ENCODE results near the gene CHORDC1. TPM values are rescaled to one million over a fixed set of nuclear protein-coding genes. Genes with fewer than 3 reads are reported as not detected.

Gene CHORDC1
- total RNA-seq (2013; cell fraction: nucleolus; rRNA removed): 120 and 131 TPM in 2 replicates
- 36.7 and 43.1 TPM in 2 replicates for total RNA-seq (2014; rRNA removed)
- total RNA-seq (2014; rRNA removed; fragmentation: Illumina TruSeq; extraction: Trizol): 58.5 and 59.4 TPM in 2 replicates
- 44.1 and 46.4 TPM in 2 replicates for total RNA-seq (2021)
- 12.1 TPM for polyA plus RNA-seq (2011; ENCODE audit: low read depth)
- polyA plus RNA-seq (2011; rRNA removed): 53.0 and 63.1 TPM in 2 replicates
- polyA plus RNA-seq (2011; cell fraction: cytosol; rRNA removed): 24.9 and 41.1 TPM in 2 replicates
- 29.5 and 50.2 TPM in 2 replicates for polyA plus RNA-seq (2011; cell fraction: nucleus; rRNA removed)
- 19.1 and 23.7 TPM in 2 replicates for polyA plus RNA-seq (2012)
- 59.8 TPM in 2 replicates for polyA plus RNA-seq (2014; fragmentation: Illumina TruSeq; extraction: Trizol)
- 10 to 100 TPM; 53.1 to 55.4 TPM for polyA plus RNA-seq (2014; fragmentation: Nextera tagmentation; extraction: Ambion mirVana)
- 24.9 and 32.6 TPM in 2 replicates for polyA plus RNA-seq (2014; rRNA removed)
- 100 to 1,000 TPM in 1 of 2 experiments, 10 to 100 TPM in 1; 95.0 to 108 TPM for polyA plus RNA-seq (2016; fragmentation: Nextera tagmentation; extraction: Ambion mirVana)
- 37.2 and 53.5 TPM in 2 replicates for polyA minus RNA-seq (2011; rRNA and poly(A)+ RNA removed)
- polyA minus RNA-seq (2011; cell fraction: cytosol; rRNA and poly(A)+ RNA removed): 19.5 and 25.8 TPM in 2 replicates
- polyA minus RNA-seq (2011; cell fraction: nucleus; rRNA and poly(A)+ RNA removed): 72.3 and 136 TPM in 2 replicates
- percentile 94 among the genes with signal in this experiment for Bru-seq, nascent RNA
- percentile 96 among the genes with signal in this experiment for BruChase-seq, experiment 1, labeled RNA remaining after a 6-hour chase
- percentile 97 among the genes with signal in this experiment for BruChase-seq, experiment 2, labeled RNA remaining after a 2-hour chase
- long read RNA-seq, experiment 1, transcript CHORDC1-201 (11 exons, 2,654 nt): major isoform, 99 of 125 reads
- long read RNA-seq, experiment 1, partial matches to known transcripts: 12 of 125 reads
- long read RNA-seq, experiment 1, other reads (novel, unspliced or antisense): 14 of 125 reads
- long read RNA-seq, experiment 2, full-length matches to known transcripts: 677 of 745 reads
- long read RNA-seq, experiment 2, partial matches to known transcripts: 31 of 745 reads
- long read RNA-seq, experiment 2, other reads (novel, unspliced or antisense): 37 of 745 reads

DNA sequence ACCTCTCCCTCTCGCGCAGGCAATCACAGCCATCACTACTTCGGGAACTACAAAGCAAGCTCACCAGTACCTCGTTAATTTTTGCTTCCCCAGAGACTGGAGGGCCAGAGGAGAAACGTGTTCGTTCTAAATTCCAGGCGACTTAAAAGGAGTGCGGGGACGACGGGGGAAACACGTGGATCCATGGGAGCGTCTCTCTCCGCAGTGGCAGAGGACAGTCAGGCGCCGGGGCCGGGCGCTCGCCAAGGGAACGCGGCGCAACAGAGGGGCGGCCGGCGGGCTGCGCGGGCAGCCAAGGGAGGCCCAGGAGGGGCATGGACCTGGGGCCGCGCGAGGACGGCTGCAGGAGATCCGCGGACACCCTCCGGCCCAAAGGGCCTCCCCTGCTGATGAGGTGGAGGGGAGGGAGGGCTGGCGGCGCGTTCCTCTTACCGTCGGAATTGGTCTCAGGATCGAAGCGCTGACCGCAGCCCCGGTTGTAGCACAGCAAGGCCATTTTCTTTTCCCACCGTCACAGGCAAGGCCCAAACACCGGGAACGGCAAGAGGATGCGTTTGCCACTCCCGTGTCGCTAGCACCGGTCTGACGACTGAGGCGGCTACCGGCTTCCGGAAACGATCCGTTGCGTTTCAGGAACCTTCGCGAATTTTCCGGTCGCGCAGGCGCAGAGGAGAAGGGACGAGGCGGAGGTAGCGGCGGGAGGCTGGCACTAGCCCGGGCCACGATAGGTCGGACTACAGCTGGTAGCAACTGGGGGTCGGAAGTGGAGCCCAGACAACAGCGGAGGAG is at the start of gene CHORDC1:
TSS of gene CHORDC1 (minus strand) at position 591 of the 789 bp plus-strand sequence. CDS start at position 496, 95 bp downstream.
- H3K4me3 ChIP-seq: peak within 1 kb of the TSS; percentile 87
- H3K9me3 ChIP-seq (replicated peaks; ENCODE audit: control insufficient read depth, insufficient read depth, low read length): no peaks in the 10 kb centered on the region; the same call in 2 of the 3 replicates
- H2AFZ ChIP-seq (ENCODE audit: control insufficient read depth, low read depth, low read length): peak within 1 kb of the TSS; percentile 99
- 2% methylated on average over 68 of the region's 71 CpGs for WGBS (ENCODE audit: insufficient coverage, insufficient replicate concordance, low lambda C conversion rate, missing lambda C conversion rate)
- in situ Hi-C loops (cut with MboI) (no loop called here), intact Hi-C loops (cut with micrococcal nuclease; ENCODE audit: unreplicated experiment) (loop anchor here (2.0 kb wide), 1 partner anchor 16 kb away; no protein-coding TSS in a partner anchor)
- peaks cover 58% of the 10 kb centered on the region for H3K79me2 ChIP-seq (ENCODE audit: control insufficient read depth, insufficient read depth, low read length)
- CTCF ChIA-PET: interaction anchor here (1.2 to 7.7 kb wide), 3 partner anchors 14 to 27 kb away, joined by 4 to 67 read pairs (median 6); no protein-coding TSS in a partner anchor
- POLR2A ChIA-PET: interaction anchor here (0.9 to 1.6 kb wide), 2 partner anchors 14 to 27 kb away, joined by 3 to 5 read pairs; no protein-coding TSS in a partner anchor
- TSS peak; percentile 71 for BruUV-seq (replicated peaks)
- SMC1A ChIA-PET (ENCODE audit: uncharacterized antibody, unreplicated experiment): interaction anchor here (2.0 to 2.3 kb wide), 2 partner anchors 8 to 14 kb away, joined by 6 read pairs; no protein-coding TSS in a partner anchor
- 0 out of 2 replicates have a peak, but pooled peaks cover 4% of the 10 kb centered on the region for H3K4me1 ChIP-seq (ENCODE audit: control insufficient read depth, insufficient read depth, low read length)
- FAIRE-seq (peak; percentile 49), DNase-seq (ENCODE audit: low read depth, low spot score) (peak; percentile 71), ATAC-seq (peak; percentile 93)
- H4K20me1 ChIP-seq (ENCODE audit: control insufficient read depth, insufficient read depth): peaks cover 4% of the 10 kb centered on the region; the same call in 1 of the 2 replicates
- RAD21 ChIA-PET (ENCODE audit: unreplicated experiment): no interaction called here
- peak within 1 kb of the TSS; percentile 82 for H3K4me2 ChIP-seq (ENCODE audit: control insufficient read depth, insufficient read depth)
- no peaks in the 10 kb centered on the region for H3K27me3 ChIP-seq (replicated peaks in 1 of 2; ENCODE audit: control insufficient read depth in 2 of 2, insufficient read depth in 2 of 2, low read length in 1 of 2)
- H3K27ac ChIP-seq (ENCODE audit: control insufficient read depth, insufficient read depth): peak within 1 kb of the TSS; percentile 68
- peak within 1 kb of the TSS; percentile 87 for H3K9ac ChIP-seq (ENCODE audit: control insufficient read depth, insufficient read depth, low read length)
- no peaks in the 10 kb centered on the region for H3K36me3 ChIP-seq (ENCODE audit: control insufficient read depth in 2 of 2, insufficient read depth in 2 of 2, low read length in 1 of 2)
- TF ChIP-seq HDAC2 (IDR thresholded peaks at IDR 0.05) (no peak), ZBTB4 (CRISPR knock-in tag; IDR thresholded peaks at IDR 0.05) (no peak), GABPA (IDR thresholded peaks at IDR 0.05; ENCODE audit: low read depth) (peak; percentile 80), JUND (IDR thresholded peaks at IDR 0.05; ENCODE audit: low read depth, low read length) (no peak), RAD21 (IDR thresholded peaks at IDR 0.05; ENCODE audit: insufficient read depth, low read depth, low read length) (no peak), IKZF2 (IDR thresholded peaks at IDR 0.05) (no peak), YBX1 (IDR thresholded peaks at IDR 0.05) (no peak)
- TF ChIP-seq, protein P1, sequence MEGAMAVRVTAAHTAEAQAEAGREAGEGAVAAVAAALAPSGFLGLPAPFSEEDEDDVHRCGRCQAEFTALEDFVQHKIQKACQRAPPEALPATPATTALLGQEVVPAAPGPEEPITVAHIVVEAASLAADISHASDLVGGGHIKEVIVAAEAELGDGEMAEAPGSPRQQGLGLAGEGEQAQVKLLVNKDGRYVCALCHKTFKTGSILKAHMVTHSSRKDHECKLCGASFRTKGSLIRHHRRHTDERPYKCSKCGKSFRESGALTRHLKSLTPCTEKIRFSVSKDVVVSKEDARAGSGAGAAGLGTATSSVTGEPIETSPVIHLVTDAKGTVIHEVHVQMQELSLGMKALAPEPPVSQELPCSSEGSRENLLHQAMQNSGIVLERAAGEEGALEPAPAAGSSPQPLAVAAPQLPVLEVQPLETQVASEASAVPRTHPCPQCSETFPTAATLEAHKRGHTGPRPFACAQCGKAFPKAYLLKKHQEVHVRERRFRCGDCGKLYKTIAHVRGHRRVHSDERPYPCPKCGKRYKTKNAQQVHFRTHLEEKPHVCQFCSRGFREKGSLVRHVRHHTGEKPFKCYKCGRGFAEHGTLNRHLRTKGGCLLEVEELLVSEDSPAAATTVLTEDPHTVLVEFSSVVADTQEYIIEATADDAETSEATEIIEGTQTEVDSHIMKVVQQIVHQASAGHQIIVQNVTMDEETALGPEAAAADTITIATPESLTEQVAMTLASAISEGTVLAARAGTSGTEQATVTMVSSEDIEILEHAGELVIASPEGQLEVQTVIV (IDR thresholded peaks at IDR 0.05; ENCODE audit: borderline replicate concordance, partially characterized antibody): no peak

Data from GM12878 (cell line).